ENCODE data around the gene PGAM1.
"Not testable (repeated sequence)": the region's sequence is repeated elsewhere in the genome, so short reads cannot be mapped to it uniquely, and the experiment has no call there.

Gene PGAM1

DNA sequence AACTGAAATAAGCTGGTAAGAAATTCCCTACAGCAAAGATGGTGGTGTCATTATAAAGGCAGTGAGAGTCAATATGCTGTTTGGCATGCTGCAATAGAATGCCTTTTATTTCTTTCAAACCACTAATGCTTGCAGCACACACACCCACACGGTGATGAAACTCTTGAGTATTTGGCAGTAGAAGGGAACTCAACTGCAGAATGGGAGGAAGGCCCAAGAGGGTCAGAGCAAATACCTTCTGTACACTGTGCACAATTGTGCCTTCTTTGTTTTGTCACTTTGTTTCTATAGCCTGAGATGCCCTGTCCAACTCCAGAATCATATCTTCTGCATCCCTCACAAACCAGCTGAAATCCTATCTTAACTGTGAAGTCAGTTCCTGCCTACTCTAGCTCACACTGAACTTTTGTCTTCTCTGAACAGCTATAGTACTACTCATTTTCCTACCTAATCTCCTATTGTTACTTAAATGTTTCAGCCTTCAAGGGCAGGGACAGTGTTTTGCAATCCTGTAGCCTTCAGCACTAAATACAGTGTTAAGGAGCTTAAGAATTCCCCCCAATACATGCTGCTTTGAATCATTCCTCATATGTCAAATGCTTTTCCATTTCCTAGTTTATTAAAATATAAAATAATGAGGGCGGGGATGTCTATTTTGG, 50.1 kb downstream of the PGAM1 start:
- no peak overlapping the region for H3K4me3 ChIP-seq (ENCODE audit: low read length)
- TF ChIP-seq, protein P1, sequence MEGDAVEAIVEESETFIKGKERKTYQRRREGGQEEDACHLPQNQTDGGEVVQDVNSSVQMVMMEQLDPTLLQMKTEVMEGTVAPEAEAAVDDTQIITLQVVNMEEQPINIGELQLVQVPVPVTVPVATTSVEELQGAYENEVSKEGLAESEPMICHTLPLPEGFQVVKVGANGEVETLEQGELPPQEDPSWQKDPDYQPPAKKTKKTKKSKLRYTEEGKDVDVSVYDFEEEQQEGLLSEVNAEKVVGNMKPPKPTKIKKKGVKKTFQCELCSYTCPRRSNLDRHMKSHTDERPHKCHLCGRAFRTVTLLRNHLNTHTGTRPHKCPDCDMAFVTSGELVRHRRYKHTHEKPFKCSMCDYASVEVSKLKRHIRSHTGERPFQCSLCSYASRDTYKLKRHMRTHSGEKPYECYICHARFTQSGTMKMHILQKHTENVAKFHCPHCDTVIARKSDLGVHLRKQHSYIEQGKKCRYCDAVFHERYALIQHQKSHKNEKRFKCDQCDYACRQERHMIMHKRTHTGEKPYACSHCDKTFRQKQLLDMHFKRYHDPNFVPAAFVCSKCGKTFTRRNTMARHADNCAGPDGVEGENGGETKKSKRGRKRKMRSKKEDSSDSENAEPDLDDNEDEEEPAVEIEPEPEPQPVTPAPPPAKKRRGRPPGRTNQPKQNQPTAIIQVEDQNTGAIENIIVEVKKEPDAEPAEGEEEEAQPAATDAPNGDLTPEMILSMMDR (IDR thresholded peaks at IDR 0.05; ENCODE audit: insufficient read depth, low read depth, low read length, missing control alignments) = no peak
- peak; percentile 57 for DNase-seq (ENCODE audit: low read depth)

DNA sequence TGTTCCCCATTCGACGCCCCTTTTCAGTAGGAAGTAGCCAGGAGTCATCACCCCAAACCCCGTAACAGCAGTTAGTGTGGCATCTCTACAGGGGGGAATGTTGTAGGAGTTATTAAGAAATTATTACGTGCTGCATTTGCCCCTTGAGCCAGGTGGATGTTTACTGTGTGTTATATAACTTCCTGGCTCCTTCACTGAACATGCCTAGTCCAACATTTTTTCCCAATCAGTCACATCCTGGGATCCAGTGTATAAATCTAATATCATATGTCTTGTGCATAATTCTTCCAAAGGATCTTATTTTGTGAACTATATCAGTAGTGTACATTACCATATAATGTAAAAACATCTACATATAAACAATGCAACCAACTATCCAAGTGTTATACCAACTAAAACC, 53.4 kb downstream of the PGAM1 start:
- DNase-seq (ENCODE audit: low read depth) = peak; percentile 71
- H3K4me3 ChIP-seq (ENCODE audit: low read length) = not testable (repeated sequence)

DNA sequence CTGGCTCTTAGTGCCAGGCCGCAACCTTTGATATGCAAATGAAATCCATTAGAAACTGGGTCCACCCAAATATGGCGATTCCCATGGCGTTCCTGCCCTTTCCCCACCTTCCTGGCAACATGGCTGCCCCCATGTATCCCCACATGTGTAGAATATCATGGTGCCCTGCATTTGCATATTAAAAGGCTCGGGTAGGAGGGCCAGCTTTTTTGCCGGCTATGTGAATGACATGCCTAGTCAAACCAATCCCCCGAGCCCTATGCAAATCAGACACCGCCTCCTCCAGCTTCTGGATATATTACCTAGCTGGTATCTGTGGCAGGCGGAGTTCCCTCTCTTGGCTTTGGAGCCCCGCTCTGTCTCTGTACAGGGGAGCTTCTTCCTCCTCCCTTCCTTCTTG, 53.9 kb downstream of the PGAM1 start:
- TF ChIP-seq, protein P1 (IDR thresholded peaks at IDR 0.05; ENCODE audit: insufficient read depth, low read depth, low read length, missing control alignments) = no peak
- H3K4me3 ChIP-seq (ENCODE audit: low read length) = no peak overlapping the region
- DNase-seq (ENCODE audit: low read depth) = peak; percentile 41

DNA sequence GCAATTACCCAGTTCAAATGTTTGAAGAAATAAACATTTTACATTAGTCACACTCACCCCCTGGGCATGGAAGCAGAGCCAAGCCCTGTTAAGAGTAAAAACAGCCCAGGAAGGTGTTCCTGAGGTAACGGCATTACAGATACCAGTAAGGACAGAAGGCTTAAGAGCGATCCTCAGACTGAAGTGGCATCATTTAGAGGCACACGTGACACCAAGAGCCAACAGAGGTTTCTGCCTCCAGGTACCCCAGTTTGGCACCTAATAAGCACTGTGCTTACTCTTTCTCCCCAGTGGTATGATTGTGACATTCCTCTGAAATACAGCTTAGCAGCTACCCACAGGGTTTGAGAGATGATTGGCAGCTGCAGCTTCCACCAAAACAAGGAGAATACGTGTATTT, 55.1 kb downstream of the PGAM1 start:
- peak; percentile 80 for DNase-seq (ENCODE audit: low read depth)
- no peak overlapping the region for H3K4me3 ChIP-seq (ENCODE audit: low read length)
- TF ChIP-seq, protein P1 (IDR thresholded peaks at IDR 0.05; ENCODE audit: insufficient read depth, low read depth, low read length, missing control alignments) = no peak

DNA sequence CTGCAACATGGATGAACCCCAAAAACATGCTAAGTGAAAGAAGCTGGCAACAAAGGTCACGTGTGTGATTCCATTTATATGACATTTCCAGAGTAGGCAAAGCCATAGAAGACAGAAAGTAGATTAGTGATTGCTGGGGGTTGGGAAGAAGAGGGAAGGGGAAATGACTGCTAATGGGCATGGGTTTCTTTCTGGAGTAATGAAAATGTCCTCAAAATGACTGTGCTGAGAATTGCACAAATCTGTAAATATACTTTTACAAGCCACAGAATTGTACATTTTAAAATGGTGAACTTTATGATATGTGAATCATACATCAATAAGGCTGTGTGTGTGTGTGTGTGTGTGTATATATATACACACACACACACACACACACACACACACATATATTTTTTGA, 56.4 kb downstream of the PGAM1 start:
- DNase-seq (ENCODE audit: low read depth) = no peak
- H3K4me3 ChIP-seq (ENCODE audit: low read length) = no peak overlapping the region
- TF ChIP-seq, protein P1 (IDR thresholded peaks at IDR 0.05; ENCODE audit: insufficient read depth, low read depth, low read length, missing control alignments) = no peak
